Epithelial cell of prostate (primary cell): Measurements from ENCODE around the gene PLEKHG4.
A peak's percentile ranks its signal among the peaks of the same experiment; 100 is the strongest.

ENCODE experiments used
- DNase-seq: peaks from one replicate; pipeline ENCODE4 v3.0.0-alpha.2; 2011; ENCODE audit warnings: low read depth, low spot score
- H3K27ac ChIP-seq: fragments of 450-650 bp; 2 replicates; pipeline ENCODE4 v1.5.1; 2017; ENCODE audit warnings: mild to moderate bottlenecking

Gene PLEKHG4

DNA sequence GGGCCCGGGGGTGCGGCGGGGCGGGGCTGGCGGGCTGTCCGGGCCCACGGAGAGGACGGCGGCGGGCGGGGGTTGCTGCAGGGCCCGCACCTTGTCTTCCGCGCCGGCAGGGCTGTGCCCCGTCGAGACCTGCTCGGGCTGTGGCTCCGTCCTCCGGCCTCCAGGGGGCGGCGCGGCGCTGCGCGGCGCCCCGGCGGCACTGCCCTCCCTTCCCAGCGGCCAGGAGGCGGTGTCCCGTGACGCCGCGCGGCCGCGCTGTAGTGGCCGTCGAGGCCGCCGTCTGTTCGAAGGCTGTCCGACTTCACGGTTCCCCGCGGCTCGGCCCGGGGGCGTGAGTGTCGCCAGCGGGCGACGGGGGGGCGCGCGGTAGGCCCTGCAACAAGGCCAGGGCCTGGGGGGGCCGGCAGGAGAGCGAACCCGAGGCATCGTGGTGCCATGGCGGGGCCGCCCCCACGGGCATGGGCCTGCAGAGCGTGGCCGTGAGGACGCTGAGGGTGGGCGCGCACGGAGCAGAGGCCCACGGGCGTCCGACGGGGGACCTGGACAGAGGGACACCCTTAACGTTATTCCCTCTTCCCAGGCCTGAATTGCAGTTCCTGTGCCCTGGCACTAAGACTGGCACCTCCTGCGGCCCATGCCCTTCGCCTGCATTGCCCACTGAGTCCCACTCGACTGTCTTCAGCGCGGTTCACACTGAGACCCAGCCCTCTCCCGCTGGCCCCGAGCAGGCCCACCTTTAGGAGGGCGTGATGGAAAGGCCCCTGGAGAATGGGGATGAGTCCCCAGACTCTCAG is at the start of gene PLEKHG4:
Gene PLEKHG4 (plus strand): TSS at position 237 of the 794 bp plus-strand sequence. CDS start 513 bp downstream, at position 750.
- DNase-seq, result no peak
- H3K27ac ChIP-seq, result peak within 1 kb of the TSS; percentile 87

GRCh38 chr16:67229906-67230808 is 49.2 kb upstream of the PLEKHG4 start:
- no peak overlapping the region for H3K27ac ChIP-seq

GRCh38 chr16:67230809-67231660 is 48.3 kb upstream of the PLEKHG4 start:
- DNase-seq, result no peak
- no peak overlapping the region for H3K27ac ChIP-seq

More at GRCh38 chr16:67229906-67230808, 49.2 kb upstream of the PLEKHG4 start:
- no peak for DNase-seq

DNA sequence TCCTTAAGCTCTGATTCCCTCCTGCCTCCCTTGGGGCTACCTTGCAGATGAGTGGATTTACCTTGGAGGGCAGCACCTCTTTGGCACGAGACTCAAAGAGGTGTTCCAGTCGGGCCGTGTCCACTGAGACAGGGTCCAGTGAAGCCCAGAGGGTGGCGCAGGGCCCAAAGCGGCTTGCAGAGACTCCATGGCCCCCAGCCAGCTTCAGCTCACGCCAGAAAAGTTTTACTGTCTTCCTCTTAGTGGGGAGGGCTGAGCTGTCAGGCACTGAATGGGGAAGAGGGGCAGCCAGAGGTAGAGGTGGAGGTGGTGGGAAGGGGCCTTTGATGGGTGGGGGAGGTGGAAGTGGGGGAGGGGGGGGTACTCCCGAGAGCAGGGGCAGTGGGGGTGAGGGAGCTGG is 45.7 kb upstream of the PLEKHG4 start:
- H3K27ac ChIP-seq, result no peak overlapping the region
- no peak for DNase-seq

- H3K27ac ChIP-seq, result no peak overlapping the region
- DNase-seq, result no peak
These were observed 45.1 kb upstream of the PLEKHG4 start for GRCh38 chr16:67234180-67234597.

GRCh38 chr16:67235816-67236562 is 43.3 kb upstream of the PLEKHG4 start:
- peak overlapping the region; percentile 11 for H3K27ac ChIP-seq
- DNase-seq, result no peak

DNA sequence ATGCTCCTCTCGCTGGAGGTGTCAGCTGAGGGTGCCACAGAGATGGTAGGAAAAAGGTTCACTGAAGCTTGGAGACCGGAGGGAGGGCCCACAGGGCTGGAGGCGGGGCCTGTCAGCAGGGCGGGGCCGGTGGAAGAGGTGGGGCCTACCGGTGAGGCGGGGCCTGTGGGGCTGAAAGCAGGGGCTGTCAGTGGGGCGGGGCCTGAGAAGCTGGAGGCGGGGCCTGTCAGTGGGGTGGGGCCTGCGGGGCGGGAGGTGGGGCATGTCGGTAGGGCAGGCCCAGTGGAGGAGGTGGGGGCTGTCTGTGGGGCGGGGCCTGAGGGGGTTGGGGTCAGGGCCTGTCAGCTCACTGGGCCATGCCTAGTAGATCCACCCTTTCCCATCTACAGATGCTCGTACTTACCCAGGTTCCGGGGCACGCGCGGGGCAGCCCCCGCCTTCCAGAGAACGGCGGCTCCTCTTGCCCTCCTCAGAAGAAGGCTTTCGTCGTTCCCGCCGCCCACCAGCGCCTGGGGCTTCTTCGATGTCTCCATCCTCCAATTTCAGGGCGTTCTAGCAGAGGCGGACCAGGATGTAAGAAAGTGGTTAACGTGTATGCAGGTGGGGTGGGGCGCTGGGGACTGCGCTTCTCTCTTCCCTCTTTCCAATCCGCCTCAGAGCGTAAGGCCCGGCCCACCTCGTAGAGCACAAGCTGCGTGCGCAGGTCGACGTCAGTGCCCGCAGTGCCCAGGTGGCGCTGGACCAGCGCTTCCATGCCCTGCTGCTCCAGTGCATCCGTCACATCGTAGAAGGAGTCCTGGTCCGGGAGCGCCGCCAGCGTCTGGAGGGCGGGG is 42.6 kb upstream of the PLEKHG4 start:
- H3K27ac ChIP-seq, result peak overlapping the region; percentile 11
- no peak for DNase-seq

- no peak for DNase-seq
- H3K27ac ChIP-seq, result no peak overlapping the region
These were observed 41.7 kb upstream of the PLEKHG4 start for GRCh38 chr16:67237396-67238277.

DNA sequence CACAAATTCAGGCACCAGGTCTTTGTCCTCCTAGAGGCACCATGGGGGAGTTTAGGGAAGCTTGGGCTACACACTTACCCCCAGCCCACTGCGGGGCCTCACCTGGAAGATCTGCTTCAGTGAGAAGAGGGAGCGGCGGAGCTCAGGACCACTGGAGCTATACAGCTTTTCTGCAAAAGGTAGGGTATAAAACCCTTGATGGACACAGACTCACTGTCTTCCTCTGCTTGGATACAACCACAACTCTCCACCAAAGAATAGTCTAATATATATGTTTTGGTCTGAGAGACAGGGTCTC is 41.1 kb upstream of the PLEKHG4 start:
- H3K27ac ChIP-seq, result no peak overlapping the region
- no peak for DNase-seq

- H3K27ac ChIP-seq, result no peak overlapping the region
- DNase-seq, result no peak
These were observed 40.4 kb upstream of the PLEKHG4 start for GRCh38 chr16:67238806-67239470.

- peak overlapping the region; percentile 95 for H3K27ac ChIP-seq
- no peak for DNase-seq
These were observed 38.8 kb upstream of the PLEKHG4 start for GRCh38 chr16:67240506-67240905.

DNA sequence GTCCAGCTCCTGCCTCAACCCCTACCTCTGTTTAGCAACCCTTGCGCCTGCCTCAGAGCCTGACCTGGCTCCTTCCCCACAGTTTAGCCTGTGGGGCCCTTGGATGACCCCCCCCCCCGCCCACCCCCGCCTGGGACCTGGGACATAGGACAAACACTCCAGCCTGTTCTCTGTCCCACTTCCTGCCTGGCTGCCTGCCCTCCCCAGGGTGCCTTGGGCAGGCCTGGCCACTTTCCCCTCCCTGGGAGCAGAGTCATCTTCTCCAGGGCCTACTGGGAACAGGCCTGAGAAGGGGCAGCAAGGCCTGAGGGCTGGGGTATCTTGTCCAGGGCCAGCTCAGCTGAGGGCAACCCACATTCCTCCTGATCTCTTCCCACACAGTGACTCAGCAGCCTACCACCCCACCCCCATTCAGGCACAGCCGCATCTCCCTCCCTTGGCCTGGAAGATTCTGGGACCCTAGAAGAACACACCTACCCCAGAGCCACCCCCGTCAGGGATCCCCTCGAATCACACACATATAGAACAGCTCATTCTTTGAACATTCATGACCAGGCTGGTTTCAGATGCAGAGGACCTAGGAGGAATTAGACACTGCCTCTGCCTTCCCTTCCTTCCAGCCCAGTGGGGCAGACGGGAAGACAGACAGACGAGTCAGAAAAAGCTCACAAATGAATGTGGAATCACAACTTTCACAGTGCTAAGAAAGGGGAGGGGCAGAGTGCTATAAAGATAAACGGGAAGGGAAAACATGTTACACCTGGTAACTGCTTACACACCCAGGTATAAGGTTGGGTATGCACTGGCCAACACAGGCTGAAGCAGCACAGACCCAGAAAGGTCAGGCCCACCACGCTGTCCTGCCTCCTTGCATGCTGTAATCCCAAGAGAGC is 38.1 kb upstream of the PLEKHG4 start:
- H3K27ac ChIP-seq, result peak overlapping the region; percentile 95
- DNase-seq, result no peak

DNA sequence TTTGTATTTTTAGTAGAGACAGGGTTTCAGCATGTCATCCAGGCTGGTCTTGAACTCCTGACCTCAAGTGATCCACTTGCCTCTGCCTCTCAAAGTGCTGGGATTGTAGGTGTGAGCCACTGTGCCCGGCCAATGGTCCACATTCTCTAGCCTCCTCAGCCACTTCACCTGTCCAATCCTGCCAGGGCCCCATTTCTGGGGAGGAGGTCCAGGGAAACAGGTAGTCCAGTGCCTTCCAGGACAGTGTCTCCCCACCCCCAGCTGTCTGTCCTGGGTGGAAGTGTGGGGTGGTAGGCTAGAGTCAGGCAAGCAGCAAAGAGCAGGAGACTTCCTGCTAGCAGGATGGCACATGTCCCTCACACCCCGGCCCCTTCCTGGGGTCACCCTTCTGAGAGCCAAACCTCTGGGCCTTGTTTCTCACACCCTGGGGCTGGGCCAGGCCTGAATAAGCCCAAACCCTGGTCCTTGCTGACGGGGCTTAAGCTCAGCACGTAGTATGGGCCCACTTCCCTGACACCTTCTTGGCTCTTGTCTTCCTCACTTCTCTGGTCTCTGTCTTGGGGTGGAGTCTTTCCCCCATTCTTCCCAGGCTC is 37.1 kb upstream of the PLEKHG4 start:
- H3K27ac ChIP-seq, result peak overlapping the region; percentile 95
- DNase-seq, result no peak

GRCh38 chr16:67243481-67243880 is 35.9 kb upstream of the PLEKHG4 start:
- peak overlapping the region; percentile 95 for H3K27ac ChIP-seq

DNA sequence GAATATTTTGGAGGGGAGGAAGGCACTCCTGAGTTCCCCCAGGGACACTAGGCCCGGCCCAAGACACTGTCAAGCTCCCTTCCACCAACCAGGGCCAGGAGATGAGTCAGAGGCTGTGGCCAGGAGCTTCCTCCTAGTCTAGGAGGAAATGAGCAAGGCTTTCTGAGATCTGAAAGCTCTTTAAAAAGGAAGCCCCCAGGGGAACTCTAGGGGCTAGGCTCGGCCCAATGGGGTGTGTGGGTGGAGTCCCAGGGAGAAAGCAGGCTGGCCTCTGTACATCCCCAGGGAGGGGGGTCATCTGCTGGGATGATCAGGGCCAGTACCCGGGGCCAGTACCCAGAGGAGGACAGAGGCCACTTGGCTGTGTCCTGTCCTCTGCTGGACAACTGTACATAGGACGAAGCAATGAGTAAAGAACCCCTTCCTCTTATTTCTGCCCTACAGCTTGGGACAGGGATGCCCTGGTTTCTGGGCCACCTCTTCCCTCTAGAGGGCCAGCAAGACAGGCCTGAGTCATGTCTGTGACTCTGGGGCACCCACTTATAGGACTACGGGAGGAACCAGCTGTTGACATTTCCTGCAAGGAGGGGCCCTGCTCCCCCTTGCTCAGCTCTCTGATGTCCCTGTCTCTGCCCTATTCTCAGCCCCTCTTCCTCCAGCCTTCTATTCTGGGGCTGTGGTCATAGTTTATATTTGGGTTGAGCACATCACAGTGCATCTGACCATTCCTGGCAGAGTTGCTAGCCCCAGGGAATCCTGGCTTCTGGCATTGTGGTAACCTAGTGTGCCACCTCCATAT is 34.7 kb upstream of the PLEKHG4 start:
- H3K27ac ChIP-seq, result peak overlapping the region; percentile 95
- DNase-seq, result no peak

More at GRCh38 chr16:67243481-67243880, 35.9 kb upstream of the PLEKHG4 start:
- DNase-seq, result no peak
